IMR-90 (cell line): ENCODE data around the gene ARHGDIA. TPM values are rescaled to one million over a fixed set of nuclear protein-coding genes. Genes with fewer than 3 reads are reported as not detected.

Source experiments
- ATAC-seq: fragments of 200-7000 bp; cut with Tn5 transposase; 2 replicates; pipeline ENCODE4 v1.9.1; 2020; ENCODE audit warnings: low read depth, mild to moderate bottlenecking, moderate library complexity
- BruUV-seq: library from RNA; stranded (reverse); fragments of 400-500 nt; replicated peaks from 2 replicates; lab custom pipeline; 2021; lab: Mats Ljungman, UMichigan
- CTCF ChIA-PET: fragments of 300-600 bp; formaldehyde crosslinking; extraction: SDS; loops from one replicate; lab custom pipeline; 2021; ENCODE audit warnings: antibody characterized with exemption; lab: Yijun Ruan, JAX
- POLR2A ChIA-PET: fragments of 300-600 bp; sonication (Branson Sonifier 250); formaldehyde crosslinking; loops from one replicate; lab custom pipeline; 2022; ENCODE audit warnings: antibody characterized with exemption; ENCODE audit not compliant: unreplicated experiment; lab: Charles Lee
- DNase-seq: peaks from one replicate; pipeline ENCODE4 v3.0.0; 2013
- H2AFZ ChIP-seq: replicated peaks from 2 replicates; pipeline ENCODE3; 2013; ENCODE audit warnings: low read length, mild to moderate bottlenecking; ENCODE audit not compliant: poor library complexity
- H2AK5ac ChIP-seq: 2 replicates; pipeline ENCODE4 v1.6.1; 2013; ENCODE audit warnings: low read depth, low read length, inconsistent platforms
- H2AK9ac ChIP-seq: replicated peaks from 2 replicates; pipeline ENCODE3; 2013; ENCODE audit warnings: mild to moderate bottlenecking, low read depth, low read length, moderate library complexity; ENCODE audit not compliant: poor library complexity
- H2BK120ac ChIP-seq: 2 replicates; pipeline ENCODE4 v1.6.1; 2013; ENCODE audit warnings: low read depth, low read length, inconsistent platforms
- H2BK15ac ChIP-seq: 3 replicates; pipeline ENCODE4 v1.6.1; 2013; ENCODE audit warnings: low read depth, low read length, inconsistent platforms
- H2BK20ac ChIP-seq: 2 replicates; pipeline ENCODE4 v1.6.1; 2013; ENCODE audit warnings: low read depth, mild to moderate bottlenecking, inconsistent platforms, low read length, moderate library complexity
- H2BK5ac ChIP-seq: 2 replicates; pipeline ENCODE4 v1.6.1; 2013; ENCODE audit warnings: mild to moderate bottlenecking, low read depth, low read length, inconsistent platforms; ENCODE audit not compliant: poor library complexity, severe bottlenecking
- H3K14ac ChIP-seq: replicated peaks from 2 replicates; pipeline ENCODE4 v1.6.1; 2013; ENCODE audit warnings: low read depth, low read length, inconsistent platforms
- H3K18ac ChIP-seq: 2 replicates; pipeline ENCODE4 v1.6.1; 2013; ENCODE audit warnings: low read depth, low read length, control low read depth
- H3K23ac ChIP-seq: 2 replicates; pipeline ENCODE4 v1.6.1; 2013; ENCODE audit warnings: low read depth, low read length, inconsistent platforms
- H3K27ac ChIP-seq: 2 replicates; pipeline ENCODE4 v1.5.1; 2013; ENCODE audit warnings: mild to moderate bottlenecking, control low read depth, low read length; ENCODE audit not compliant: insufficient read depth
- H3K27me3 ChIP-seq: 2 replicates; pipeline ENCODE4 v1.6.1; 2013; ENCODE audit warnings: low read length; ENCODE audit not compliant: control insufficient read depth, insufficient read depth
- H3K36me3 ChIP-seq: 2 replicates; pipeline ENCODE4 v1.6.1; 2013; ENCODE audit warnings: low read length, mixed read lengths; ENCODE audit not compliant: control insufficient read depth, insufficient read depth
- H3K4ac ChIP-seq: 2 replicates; pipeline ENCODE4 v1.6.1; 2013; ENCODE audit warnings: low read depth, low read length, inconsistent platforms
- H3K4me1 ChIP-seq: 2 replicates; pipeline ENCODE4 v1.6.1; 2013; ENCODE audit warnings: low read length, mixed read lengths; ENCODE audit not compliant: control insufficient read depth, insufficient read depth
- H3K4me2 ChIP-seq: 2 replicates; pipeline ENCODE4 v1.6.1; 2013; ENCODE audit warnings: low read depth, mild to moderate bottlenecking, control low read depth, low read length, moderate library complexity
- H3K4me3 ChIP-seq: 2 replicates; pipeline ENCODE4 v1.5.1; 2013; ENCODE audit warnings: low read depth, mild to moderate bottlenecking, control low read depth, low read length, moderate library complexity; ENCODE audit not compliant: insufficient read depth
- H3K56ac ChIP-seq: 2 replicates; pipeline ENCODE4 v1.6.1; 2013; ENCODE audit warnings: low read length, inconsistent platforms; ENCODE audit not compliant: insufficient read depth; ENCODE audit errors: extremely low read depth
- H3K79me1 ChIP-seq, 2 experiments: 2 replicates each; pipeline ENCODE4 v1.6.1; 2013; ENCODE audit warnings: low read length in 2 of 2, inconsistent platforms in 1 of 2, low read depth in 1 of 2
- H3K9ac ChIP-seq: 2 replicates; pipeline ENCODE4 v1.6.1; 2013; ENCODE audit warnings: low read depth, low read length, control low read depth
- H3K9me1 ChIP-seq: 2 replicates; pipeline ENCODE4 v1.6.1; 2013; ENCODE audit warnings: low read length, inconsistent platforms; ENCODE audit not compliant: insufficient read depth
- H3K9me3 ChIP-seq: 2 replicates; pipeline ENCODE4 v1.6.1; 2013; ENCODE audit warnings: low read length; ENCODE audit not compliant: control insufficient read depth, insufficient read depth
- H4K20me1 ChIP-seq: 2 replicates; pipeline ENCODE4 v1.6.1; 2013; ENCODE audit warnings: low read length, inconsistent platforms; ENCODE audit not compliant: insufficient read depth
- H4K5ac ChIP-seq: 2 replicates; pipeline ENCODE4 v1.6.1; 2013; ENCODE audit warnings: mild to moderate bottlenecking, low read depth, low read length, control low read depth
- H4K8ac ChIP-seq, 2 experiments: 2 replicates each; pipeline ENCODE4 v1.6.1; 2013; ENCODE audit warnings: low read depth in 2 of 2, low read length in 2 of 2, control low read depth in 1 of 2, inconsistent platforms in 1 of 2
- H4K91ac ChIP-seq: 2 replicates; pipeline ENCODE4 v1.6.1; 2013; ENCODE audit warnings: low read depth, low read length, inconsistent platforms; ENCODE audit not compliant: insufficient read depth
- CEBPB ChIP-seq: IDR thresholded peaks from 2 replicates; pipeline ENCODE4 v1.6.1; 2012; ENCODE audit warnings: low read depth, low read length, improper control_type of control experiment
- MXI1 ChIP-seq: IDR thresholded peaks from 2 replicates; pipeline ENCODE4 v1.6.1; 2012; ENCODE audit warnings: low read depth, mild to moderate bottlenecking, low read length, moderate library complexity, borderline replicate concordance
- POLR2A ChIP-seq: IDR thresholded peaks from 2 replicates; pipeline ENCODE4 v1.6.1; 2012; ENCODE audit warnings: mild to moderate bottlenecking, low read depth, low read length
- WGBS, 2 experiments: methylation state at CpG; one replicate each; pipeline versions ENCODE4 v1.1.5 to v1.1.7; 2013; ENCODE audit warnings: missing lambda C conversion rate in 2 of 2; ENCODE audit not compliant: insufficient read length in 1 of 2; ENCODE audit errors: extremely low coverage in 2 of 2; 5-methylcytosine and 5-hydroxymethylcytosine counted together
- dilution Hi-C: fragments of 300-500 bp; cut with HindIII; formaldehyde crosslinking; loops from one replicate; pipeline ENCODE4 v1.14.3; 2018; ENCODE audit warnings: low sequenced_read_pairs; ENCODE audit not compliant: unreplicated experiment
- in situ Hi-C: fragments of 300-500 bp; cut with MboI; formaldehyde crosslinking; loops from 3 replicates; pipeline ENCODE4 v1.14.3; 2019; ENCODE audit warnings: low sequenced_read_pairs, inconsistent platforms, mixed read lengths
- intact Hi-C: fragments of 100-400 bp; cut with micrococcal nuclease; formaldehyde crosslinking; loops from 2 replicates; pipeline ENCODE4 v1.10.0; 2022
- polyA plus RNA-seq, 3 experiments: library from polyadenylated mRNA; depleted of rRNA; stranded (reverse); fragments of >200 nt; gene quantifications; 2 replicates each; pipeline ENCODE4 v1.2.3, GENCODE V29; 2012; ENCODE audit warnings: low replicate concordance in 1 of 3
- total RNA-seq: library from RNA; depleted of rRNA; stranded (reverse); fragments of >200 nt; gene quantifications from 2 replicates; pipeline ENCODE4 v1.2.3, GENCODE V29; 2012

Gene ARHGDIA
- total and polyA plus RNA-seq, 2 of the 4 experiments (the other 2 are of a cell fraction) = 62.7 to 362 TPM

DNA sequence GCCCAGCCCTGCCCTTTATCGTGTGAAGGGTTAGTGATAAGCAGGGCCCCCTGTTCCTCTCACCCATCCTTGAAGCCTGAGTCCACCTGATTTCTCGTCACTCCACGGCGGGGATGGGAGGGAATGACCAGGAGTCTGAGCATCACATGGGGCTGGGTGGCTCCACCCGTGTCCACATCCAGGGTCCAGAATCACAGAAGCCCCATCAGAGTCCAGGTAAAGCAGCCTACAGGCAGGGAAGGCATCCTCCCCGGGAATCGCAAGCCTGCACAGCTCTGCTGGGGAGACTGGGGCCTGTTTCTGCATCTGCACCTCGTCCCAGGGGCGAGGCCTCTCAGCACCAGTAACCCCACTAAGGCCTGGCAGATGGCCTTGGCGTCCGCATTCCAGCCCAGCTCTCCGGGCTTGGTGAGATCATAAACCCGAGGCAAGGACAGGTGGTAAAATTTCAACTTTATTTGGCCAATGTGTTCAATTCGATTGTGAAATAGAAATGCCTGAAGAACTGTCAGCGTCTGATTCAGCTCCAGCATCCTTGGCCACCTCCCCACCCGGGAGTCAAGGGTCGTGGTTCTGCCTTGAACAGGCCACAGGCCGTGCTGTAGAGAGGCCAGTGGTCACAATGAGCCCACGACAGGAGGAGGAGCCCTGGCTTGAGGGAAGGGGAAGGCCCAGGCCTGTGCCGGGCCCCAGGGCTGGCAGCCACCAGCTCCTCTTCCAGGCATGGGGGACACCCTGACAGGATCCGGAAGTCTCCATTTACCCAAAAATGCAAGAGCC is 28.2 kb downstream of the ARHGDIA start:
- in situ Hi-C loops (no loop called here), intact Hi-C loops (no loop called here), dilution Hi-C loops (no loop called here)
- Histone ChIP-seq H4K20me1 (peaks cover 43% of the 10 kb centered on the region), H2BK120ac (no peak overlapping the region), H3K9me3 (no peaks in the 10 kb centered on the region), H3K4ac (no peak overlapping the region), H2AFZ (no peak overlapping the region), H4K91ac (no peak overlapping the region), H3K79me1 (peaks cover 4 to 26% of the 10 kb centered on the region in 2 experiments; a peak in 3 of 4 replicates), H2BK15ac (no peak overlapping the region), H3K9me1 (0 out of 2 replicates have a peak, but pooled peaks cover under 1% of the 10 kb centered on the region), H3K4me3 (no peak overlapping the region), H3K56ac (no peak overlapping the region), H2AK9ac (no peak overlapping the region), H3K36me3 (peaks cover 53% of the 10 kb centered on the region), H3K4me2 (no peak overlapping the region), H2BK5ac (no peak overlapping the region), H3K27ac (no peak overlapping the region), H3K4me1 (no peaks in the 10 kb centered on the region), H4K8ac (no peak overlapping the region), H3K23ac (no peak overlapping the region), H4K5ac (no peak overlapping the region), H3K14ac (no peak overlapping the region), H3K9ac (no peak overlapping the region), H2AK5ac (no peak overlapping the region), H3K18ac (no peak overlapping the region), H3K27me3 (no peaks in the 10 kb centered on the region), H2BK20ac (no peak overlapping the region)
- no TSS peak for BruUV-seq
- CTCF ChIA-PET = no interaction called here
- TF ChIP-seq POLR2A (0 out of 2 replicates have a peak, but pooled peaks have one; percentile 6), CEBPB (peak; percentile 57), MXI1 (no peak)
- DNase-seq = no peak
- WGBS, 2 experiments = 89% methylated on average over 7 of the region's 21 CpGs; no CpG with 5 or more reads in 1 of the 2 experiments
- ATAC-seq = peak; percentile 33; the same call in 1 of the 2 replicates
- POLR2A ChIA-PET = no interaction called here
